H1 (cell line): Measurements from ENCODE around the gene RAD51B. TPM values are rescaled to one million over a fixed set of nuclear protein-coding genes. Genes with fewer than 3 reads are reported as not detected.

Source experiments
- CTCF ChIA-PET: fragments of 300-600 bp; sonication (Branson Sonifier 250); formaldehyde crosslinking; loops from one replicate; lab custom pipeline; 2021; ENCODE audit not compliant: partially characterized antibody; lab: Charles Lee
- POLR2A ChIA-PET: fragments of 300-600 bp; sonication (Branson Sonifier 250); formaldehyde crosslinking; loops from one replicate; lab custom pipeline; 2021; ENCODE audit warnings: inconsistent platforms; ENCODE audit not compliant: partially characterized antibody; lab: Charles Lee
- DNase-seq, 2 experiments: peaks; one replicate each; pipeline versions ENCODE4 v3.0.0 to v3.0.0-alpha.2; 2010 to 2022; ENCODE audit warnings: low spot score in 2 of 2, low read depth in 1 of 2, mixed read lengths in 1 of 2
- FAIRE-seq: peaks from 2 replicates; lab custom pipeline; 2011; peaks lifted over from hg19 to GRCh38; lab: Jason Lieb, UNC
- H2AFZ ChIP-seq: 2 replicates; pipeline ENCODE4 v1.8.1; 2012; ENCODE audit warnings: low read length, inconsistent platforms
- H2AK5ac ChIP-seq: 2 replicates; pipeline ENCODE4 v1.6.1; 2013; ENCODE audit warnings: low read depth, low read length
- H2BK120ac ChIP-seq: replicated peaks from 2 replicates; pipeline ENCODE3; 2013; ENCODE audit warnings: low read depth, low read length, inconsistent platforms
- H2BK12ac ChIP-seq: 2 replicates; pipeline ENCODE4 v1.6.1; 2013; ENCODE audit warnings: low read depth, low read length
- H2BK15ac ChIP-seq: 2 replicates; pipeline ENCODE4 v1.6.1; 2013; ENCODE audit warnings: low read length
- H2BK20ac ChIP-seq: 2 replicates; pipeline ENCODE4 v1.6.1; 2013; ENCODE audit warnings: low read length
- H2BK5ac ChIP-seq: 2 replicates; pipeline ENCODE4 v1.6.1; 2013; ENCODE audit warnings: low read depth, low read length
- H3K14ac ChIP-seq: 2 replicates; pipeline ENCODE4 v1.6.1; 2013; ENCODE audit warnings: inconsistent platforms; ENCODE audit not compliant: insufficient read length
- H3K18ac ChIP-seq: 2 replicates; pipeline ENCODE4 v1.6.1; 2013; ENCODE audit warnings: low read length; ENCODE audit errors: extremely low read depth
- H3K23ac ChIP-seq: 2 replicates; pipeline ENCODE4 v1.6.1; 2013; ENCODE audit warnings: inconsistent platforms; ENCODE audit not compliant: insufficient read length
- H3K23me2 ChIP-seq: 2 replicates; pipeline ENCODE4 v1.6.1; 2013; ENCODE audit warnings: low read depth, low read length
- H3K27ac ChIP-seq: 2 replicates; pipeline ENCODE4 v1.6.1; 2011; ENCODE audit warnings: low read depth, low read length, inconsistent platforms
- H3K27me3 ChIP-seq, 4 experiments: replicated peaks in 1 of 4; 1 replicate in 1 of 4; 2 replicates in 3 of 4; pipeline versions ENCODE4 v1.6.1 to v1.8.1; 2011 to 2013; ENCODE audit warnings: low read length in 3 of 4, mild to moderate bottlenecking in 3 of 4, inconsistent platforms in 2 of 4, mixed read lengths in 2 of 4, moderate library complexity in 1 of 4; ENCODE audit not compliant: control insufficient read depth in 3 of 4, insufficient read depth in 3 of 4; ENCODE audit errors: extremely low read depth in 1 of 4
- H3K36me3 ChIP-seq, 4 experiments: 2 replicates each; pipeline versions ENCODE4 v1.6.1 to v1.8.1; 2011 to 2013; ENCODE audit warnings: mild to moderate bottlenecking in 4 of 4, low read length in 3 of 4, moderate library complexity in 2 of 4, control low read depth in 1 of 4, inconsistent platforms in 1 of 4; ENCODE audit not compliant: insufficient read depth in 4 of 4, control insufficient read depth in 2 of 4
- H3K4ac ChIP-seq: replicated peaks from 2 replicates; pipeline ENCODE3; 2013; ENCODE audit warnings: low read length, low read depth, mixed read lengths, inconsistent platforms; ENCODE audit not compliant: insufficient read length
- H3K4me1 ChIP-seq, 4 experiments: replicated peaks in 1 of 4; 1 replicate in 1 of 4; 2 replicates in 3 of 4; pipeline versions ENCODE4 v1.6.1 to v1.8.1; 2011 to 2013; ENCODE audit warnings: low read length in 3 of 4, inconsistent platforms in 2 of 4, mixed read lengths in 1 of 4; ENCODE audit not compliant: insufficient read depth in 4 of 4, control insufficient read depth in 3 of 4
- H3K4me2 ChIP-seq, 2 experiments: 2 replicates each; pipeline versions ENCODE4 v1.6.1 to v1.8.1; 2011 to 2013; ENCODE audit warnings: low read depth in 2 of 2, low read length in 2 of 2, control low read depth in 1 of 2, inconsistent platforms in 1 of 2, mild to moderate bottlenecking in 1 of 2; ENCODE audit not compliant: insufficient read depth in 1 of 2
- H3K4me3 ChIP-seq, 4 experiments: fragments of 200-600, 300-600 bp in 1 of 4; sonication (generic), shearing (Covaris generic), sonication (Bioruptor Twin) in 1 of 4; 2 replicates each; pipeline versions ENCODE4 v1.5.1 to v1.8.1; 2011 to 2016; ENCODE audit warnings: low read length in 4 of 4, low read depth in 3 of 4, control low read depth in 2 of 4, inconsistent platforms in 2 of 4, mild to moderate bottlenecking in 2 of 4, mixed read lengths in 1 of 4, moderate library complexity in 1 of 4; ENCODE audit not compliant: insufficient read depth in 2 of 4; ENCODE audit errors: extremely low read depth in 1 of 4
- H3K56ac ChIP-seq: replicated peaks from 2 replicates; pipeline ENCODE3; 2013; ENCODE audit warnings: low read depth, mild to moderate bottlenecking, mixed read lengths, low read length, inconsistent platforms; ENCODE audit not compliant: insufficient read length
- H3K79me1 ChIP-seq: 2 replicates; pipeline ENCODE4 v1.6.1; 2013; ENCODE audit warnings: low read depth, low read length, control low read depth
- H3K79me2 ChIP-seq, 2 experiments: 2 replicates each; pipeline versions ENCODE4 v1.6.1 to v1.8.1; 2012 to 2013; ENCODE audit warnings: low read length in 2 of 2, mild to moderate bottlenecking in 2 of 2, inconsistent platforms in 1 of 2; ENCODE audit not compliant: insufficient read depth in 2 of 2, control insufficient read depth in 1 of 2
- H3K9ac ChIP-seq, 4 experiments: replicated peaks in 1 of 4; 1 replicate in 1 of 4; 2 replicates in 3 of 4; pipeline versions ENCODE4 v1.6.1 to v1.8.1; 2011 to 2013; ENCODE audit warnings: low read depth in 3 of 4, low read length in 3 of 4, control low read depth in 2 of 4, mild to moderate bottlenecking in 2 of 4, moderate library complexity in 2 of 4, inconsistent platforms in 1 of 4; ENCODE audit errors: extremely low read depth in 1 of 4
- H3K9me3 ChIP-seq, 2 experiments: 2 replicates each; pipeline versions ENCODE4 v1.6.1 to v1.8.1; 2012 to 2013; ENCODE audit warnings: mild to moderate bottlenecking in 2 of 2, moderate library complexity in 2 of 2, control low read depth in 1 of 2, inconsistent platforms in 1 of 2, low read depth in 1 of 2, low read length in 1 of 2, mixed read lengths in 1 of 2; ENCODE audit not compliant: insufficient read depth in 2 of 2
- H4K20me1 ChIP-seq, 2 experiments: replicated peaks in 1 of 2; 2 replicates each; pipeline versions ENCODE3 to v1.8.1; 2011 to 2013; ENCODE audit warnings: inconsistent platforms in 2 of 2, low read length in 2 of 2, mild to moderate bottlenecking in 1 of 2; ENCODE audit not compliant: insufficient read depth in 2 of 2, control insufficient read depth in 1 of 2
- H4K5ac ChIP-seq: 2 replicates; pipeline ENCODE4 v1.6.1; 2013; ENCODE audit warnings: low read length, low read depth, mixed read lengths, inconsistent platforms; ENCODE audit not compliant: insufficient read length
- H4K8ac ChIP-seq: 2 replicates; pipeline ENCODE4 v1.8.0; 2013; ENCODE audit warnings: mild to moderate bottlenecking, moderate library complexity, low read length, inconsistent platforms; ENCODE audit not compliant: insufficient read depth; ENCODE audit errors: extremely low read depth
- H4K91ac ChIP-seq: replicated peaks from 2 replicates; pipeline ENCODE3; 2013; ENCODE audit warnings: low read length, mixed read lengths, inconsistent platforms; ENCODE audit not compliant: insufficient read length
- EZH2 ChIP-seq: fragments of 200-600 bp; sonication (generic); IDR thresholded peaks from 2 replicates; pipeline ENCODE4 v1.7.1; 2012; ENCODE audit warnings: low read depth, mild to moderate bottlenecking, moderate library complexity, low read length, inconsistent platforms; ENCODE audit not compliant: severe bottlenecking
- HDAC2 ChIP-seq, 2 experiments: fragments of 300-600 bp in 1 of 2; sonication (generic) in 1 of 2; IDR thresholded peaks; 2 replicates each; pipeline ENCODE4 v1.6.1; 2011 to 2012; ENCODE audit warnings: low read depth in 2 of 2, low read length in 2 of 2, mild to moderate bottlenecking in 2 of 2, moderate library complexity in 2 of 2, borderline replicate concordance in 1 of 2, inconsistent platforms in 1 of 2
- RNF2 ChIP-seq: fragments of 200-900, 300-1000 bp; sonication (generic); IDR thresholded peaks from 2 replicates; pipeline ENCODE4 v1.7.1; 2016; ENCODE audit warnings: borderline replicate concordance, low read depth, mild to moderate bottlenecking, antibody characterized with exemption, low read length; ENCODE audit not compliant: poor library complexity, severe bottlenecking; ENCODE audit errors: missing control alignments
- TCF12 ChIP-seq: IDR thresholded peaks from 2 replicates; pipeline ENCODE4 v1.6.1; 2011; ENCODE audit warnings: low read depth, mild to moderate bottlenecking, low read length
- WGBS, 2 experiments: shearing (Covaris generic) in 1 of 2; methylation state at CpG; one replicate each; pipeline versions ENCODE4 v1.1.6 to v1.1.7; 2013 to 2015; ENCODE audit warnings: low lambda C conversion rate in 2 of 2, mixed read lengths in 2 of 2, inconsistent platforms in 1 of 2, low coverage in 1 of 2, missing lambda C conversion rate in 1 of 2; ENCODE audit not compliant: insufficient replicate concordance in 2 of 2, insufficient coverage in 1 of 2, insufficient read length in 1 of 2; ENCODE audit errors: extremely low coverage in 1 of 2, missing lambda C conversion rate in 1 of 2; 5-methylcytosine and 5-hydroxymethylcytosine counted together
- polyA plus RNA-seq, 7 experiments: library from polyadenylated mRNA; depleted of rRNA in 3 of 7; stranded (reverse) in 5 of 7; unstranded in 2 of 7; fragments of >200 nt in 5 of 7; fragments of 200-250 nt in 2 of 7; gene quantifications; 1 replicate in 5 of 7; 2 replicates in 1 of 7; 4 replicates in 1 of 7; pipeline versions ENCODE4 v1.2.1 to v1.2.3, GENCODE V29; 2011 to 2013; ENCODE audit warnings: missing spikeins in 2 of 7, mixed read lengths in 2 of 7
- total RNA-seq: library from RNA; stranded (reverse); fragmentation: NEBNext Ultra II Directional; extraction: Animal tissue kit (Norgen Biotek cat#: 25700); gene quantifications from 2 replicates; pipeline ENCODE4 v1.2.1, GENCODE V29; 2021

The RAD51B gene
- total and polyA plus RNA-seq, 2 of the 8 experiments (the other 6 are each of a cell fraction or from before 2014, with no cell fraction given) = 3.9 to 14.9 TPM

GRCh38 chr14:68619790-68620574, 800.4 kb downstream of the RAD51B start:
- no peak overlapping the region for H3K23ac ChIP-seq
- WGBS, 2 experiments = 68% methylated on average over 4 of the region's 4 CpGs; no CpG with 5 or more reads in 1 of the 2 experiments
- H4K20me1 ChIP-seq = no peaks in the 10 kb centered on the region
- no peak overlapping the region for H2BK12ac ChIP-seq
- FAIRE-seq = no peak
- CTCF ChIA-PET = interaction anchor here (1.4 kb wide), 1 partner anchor 21 kb away, joined by 3 read pairs; no protein-coding TSS in a partner anchor
- no peaks in the 10 kb centered on the region for H3K36me3 ChIP-seq
- H3K9ac ChIP-seq = no peak overlapping the region
- H2BK120ac ChIP-seq = no peak overlapping the region
- no peak overlapping the region for H4K8ac ChIP-seq
- no peaks in the 10 kb centered on the region for H3K27me3 ChIP-seq
- POLR2A ChIA-PET = no interaction called here
- peaks cover 18 to 19% of the 10 kb centered on the region in 2 experiments for H3K9me3 ChIP-seq
- H3K4me2 ChIP-seq = no peak overlapping the region
- no peaks in the 10 kb centered on the region for H3K79me2 ChIP-seq
- H3K14ac ChIP-seq = no peak overlapping the region
- no peak overlapping the region for H3K18ac ChIP-seq
- H3K4ac ChIP-seq = no peak overlapping the region
- H3K23me2 ChIP-seq = no peaks in the 10 kb centered on the region
- H3K4me3 ChIP-seq = no peak overlapping the region
- no peak overlapping the region for H2AK5ac ChIP-seq
- no peak for DNase-seq
- H2AFZ ChIP-seq = no peak overlapping the region
- H3K27ac ChIP-seq = no peak overlapping the region
- H3K56ac ChIP-seq = no peak overlapping the region
- no peaks in the 10 kb centered on the region for H3K79me1 ChIP-seq
- no peak overlapping the region for H2BK5ac ChIP-seq
- no peak overlapping the region for H2BK20ac ChIP-seq
- H4K5ac ChIP-seq = no peak overlapping the region
- H4K91ac ChIP-seq = no peak overlapping the region
- no peaks in the 10 kb centered on the region for H3K4me1 ChIP-seq
- TF ChIP-seq TCF12 = no peak
- TF ChIP-seq EZH2 = no peak
- TF ChIP-seq HDAC2 (IDR thresholded peaks at IDR 0.05; ENCODE audit: borderline replicate concordance in 1 of 2, low read depth in 2 of 2, low read length in 2 of 2) = no peak
- no peak for TF ChIP-seq RNF2
- H2BK15ac ChIP-seq = no peak overlapping the region
